HK-2 (cell line): Measurements from ENCODE around the gene MTIF2.
"Not testable (repeated sequence)": the region's sequence is repeated elsewhere in the genome, so short reads cannot be mapped to it uniquely, and the experiment has no call there.

Experiments used
- DNase-seq: peaks from one replicate; pipeline ENCODE4 v3.0.0-alpha.2; 2018; ENCODE audit not compliant: unreplicated experiment

Gene MTIF2

DNA sequence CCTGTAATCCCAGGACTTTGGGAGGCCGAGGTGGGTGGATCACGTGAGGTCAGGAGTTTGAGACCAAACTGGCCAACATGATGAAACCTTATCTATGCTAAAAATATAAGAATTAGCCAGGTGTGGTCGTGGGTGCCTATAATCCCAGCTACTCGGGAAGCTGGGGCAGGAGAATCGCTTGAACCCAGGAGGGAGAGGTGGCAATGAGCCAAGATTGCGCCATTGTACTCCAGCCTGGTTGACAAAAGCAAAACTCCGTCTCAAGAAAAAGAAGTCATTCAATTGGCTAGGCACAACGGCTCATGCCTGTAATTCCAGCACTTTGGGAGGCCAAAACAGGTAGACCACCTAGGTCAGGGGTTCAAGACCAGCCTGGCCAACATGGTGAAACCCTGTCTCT, 27.4 kb downstream of the MTIF2 start:
- DNase-seq: not testable (repeated sequence)

GRCh38 chr2:55239656-55240222, 29.3 kb downstream of the MTIF2 start:
- DNase-seq: no peak

DNA sequence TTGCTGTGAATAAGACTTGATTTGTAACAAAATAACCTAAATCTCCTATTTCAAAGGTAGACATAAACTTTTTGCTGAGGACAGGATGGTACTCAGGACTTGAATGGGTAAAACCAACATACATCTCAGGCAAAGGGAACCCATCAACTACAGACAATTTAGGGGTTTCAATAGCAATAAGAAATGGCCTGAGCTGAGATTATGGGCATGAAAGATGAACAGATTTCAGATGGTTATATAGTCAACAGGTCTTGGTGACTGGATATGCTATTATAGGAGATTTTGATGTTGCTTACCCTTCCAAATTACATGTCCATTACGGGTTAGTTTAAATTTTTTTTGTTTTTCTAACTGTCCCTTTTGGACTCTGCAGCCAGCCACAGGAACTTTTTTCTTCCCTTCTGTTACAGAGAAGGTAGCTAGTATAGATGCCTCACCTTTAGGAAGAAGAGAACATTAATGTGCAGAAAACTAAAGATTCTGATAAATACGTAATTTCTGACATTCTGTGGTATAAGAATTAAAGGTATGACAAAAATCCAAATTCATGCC, 32.0 kb downstream of the MTIF2 start:
- no peak for DNase-seq

DNA sequence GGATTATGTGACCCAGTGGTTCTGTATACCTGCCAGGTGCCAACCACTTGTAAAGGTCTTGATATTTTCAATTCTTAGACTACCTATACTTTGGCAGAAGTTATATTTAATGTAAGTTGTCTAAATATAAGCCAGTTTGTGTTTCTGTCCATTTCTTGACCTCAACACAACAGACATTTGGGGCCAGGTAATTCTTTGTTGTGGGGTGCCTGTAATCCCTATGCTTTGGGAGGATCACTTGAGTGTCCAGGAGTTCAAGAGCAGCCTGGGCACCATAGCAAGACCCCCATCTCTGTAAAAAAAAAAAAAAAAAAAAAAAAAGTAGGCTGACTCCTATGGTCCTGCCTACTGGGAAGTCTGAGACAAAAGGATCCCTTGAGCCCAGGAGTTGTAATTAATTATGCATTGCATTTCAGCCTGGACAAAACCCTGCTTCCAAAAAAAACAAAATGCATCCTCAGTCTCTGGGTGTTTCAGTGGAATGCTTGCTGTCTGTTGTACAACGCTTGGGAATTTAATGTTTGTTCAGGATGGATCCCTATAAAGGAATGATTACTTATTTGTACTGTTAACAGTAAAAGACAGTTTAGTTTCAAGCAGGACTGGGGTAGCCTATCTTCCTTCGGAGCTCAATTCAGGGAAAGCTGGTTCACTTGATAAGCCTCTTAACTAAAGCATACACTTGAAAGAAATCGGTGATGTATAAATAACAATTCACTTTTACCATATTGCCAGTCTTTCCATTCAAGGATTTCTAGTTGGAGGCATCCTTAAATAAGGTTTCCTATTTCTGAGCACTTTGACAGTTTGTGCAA, 33.1 kb downstream of the MTIF2 start:
- no peak for DNase-seq

- no peak for DNase-seq
Measured at GRCh38 chr2:55233658-55233940, 35.4 kb downstream of the MTIF2 start.

DNA sequence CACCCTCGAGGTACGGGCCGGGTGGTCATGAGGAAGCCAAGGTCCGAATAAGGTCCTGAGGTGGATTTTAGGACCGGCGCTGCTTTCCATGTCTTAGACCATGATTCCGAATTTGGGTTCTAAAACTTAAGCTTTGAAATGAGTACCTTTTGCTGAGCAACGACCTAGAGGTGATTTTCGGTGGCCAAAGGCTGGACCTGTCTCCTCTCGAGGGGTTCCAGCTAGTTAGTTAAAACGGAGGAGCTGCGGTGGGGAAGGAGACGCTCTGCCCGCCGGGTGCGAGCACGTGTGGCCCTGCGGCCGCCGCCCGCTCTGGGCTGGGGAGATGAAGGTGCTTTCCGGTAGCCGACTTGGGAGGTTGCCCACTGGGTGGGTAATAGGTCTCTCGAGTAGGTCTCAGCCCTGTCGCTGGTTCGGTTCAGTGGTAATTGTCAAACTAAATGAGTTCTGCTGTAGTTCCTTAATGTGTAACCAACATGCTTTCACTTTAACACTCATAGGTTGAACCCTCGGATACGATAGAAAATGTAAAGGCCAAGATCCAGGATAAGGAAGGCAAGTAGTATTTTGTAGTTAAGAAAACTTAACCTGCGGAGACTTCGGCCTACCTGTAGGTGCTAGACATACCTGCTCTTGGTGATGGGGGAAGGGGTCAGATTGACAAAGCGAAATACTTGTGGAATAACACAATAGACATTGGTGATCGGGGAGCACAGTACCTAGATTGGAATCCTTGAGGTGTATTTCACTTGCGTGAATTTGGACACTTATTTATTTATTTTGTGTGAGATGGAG, 36.0 kb downstream of the MTIF2 start:
- DNase-seq: peak; percentile 35

DNA sequence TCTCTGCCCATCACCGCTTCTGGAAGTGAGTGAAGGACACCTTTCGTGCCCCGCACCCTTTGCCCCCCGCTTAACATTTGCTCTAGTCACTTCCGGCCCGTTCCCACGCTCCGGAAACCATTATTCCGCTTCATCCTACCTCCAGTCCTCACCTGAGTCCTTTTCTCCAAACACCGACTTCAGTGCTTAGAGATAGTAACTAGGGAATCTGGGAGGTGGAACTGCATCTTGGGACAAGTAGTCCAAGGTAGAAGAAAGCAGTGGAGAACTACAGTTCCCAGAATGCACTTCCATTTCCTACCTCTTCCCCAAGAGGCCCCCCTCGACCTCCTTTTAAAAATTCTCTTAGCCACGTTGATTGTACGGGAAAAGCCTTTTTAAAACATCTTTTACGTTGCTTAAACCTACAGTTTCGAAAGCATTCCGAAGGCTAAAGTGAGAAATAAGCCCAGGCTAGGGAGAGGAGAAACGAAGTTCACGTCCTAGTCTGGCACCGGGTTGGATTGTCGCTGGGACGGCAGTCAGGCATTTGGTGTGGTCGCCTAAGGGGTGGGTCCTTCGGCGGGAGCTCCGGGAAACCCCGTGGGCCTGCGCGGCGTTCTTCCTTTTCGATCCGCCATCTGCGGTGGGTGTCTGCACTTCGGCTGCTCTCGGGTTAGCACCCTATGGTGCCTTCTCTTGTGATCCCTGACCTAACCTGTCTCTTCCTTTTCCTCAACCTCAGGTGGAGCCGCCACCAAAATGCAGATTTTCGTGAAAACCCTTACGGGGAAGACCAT, 36.8 kb downstream of the MTIF2 start, which contains the start of the genes CLHC1 and RPS27A:
Gene CLHC1 (minus strand): TSS at position 210 of the 779 bp plus-strand sequence. CDS start 9,882 bp downstream, outside the sequence.
Gene RPS27A (plus strand): TSS at position 605 of the 779 bp plus-strand sequence. CDS start 137 bp downstream, at position 742.
- DNase-seq: peak; percentile 91

- no peak for DNase-seq
Measured at GRCh38 chr2:55231546-55232083, 37.4 kb downstream of the MTIF2 start.

DNA sequence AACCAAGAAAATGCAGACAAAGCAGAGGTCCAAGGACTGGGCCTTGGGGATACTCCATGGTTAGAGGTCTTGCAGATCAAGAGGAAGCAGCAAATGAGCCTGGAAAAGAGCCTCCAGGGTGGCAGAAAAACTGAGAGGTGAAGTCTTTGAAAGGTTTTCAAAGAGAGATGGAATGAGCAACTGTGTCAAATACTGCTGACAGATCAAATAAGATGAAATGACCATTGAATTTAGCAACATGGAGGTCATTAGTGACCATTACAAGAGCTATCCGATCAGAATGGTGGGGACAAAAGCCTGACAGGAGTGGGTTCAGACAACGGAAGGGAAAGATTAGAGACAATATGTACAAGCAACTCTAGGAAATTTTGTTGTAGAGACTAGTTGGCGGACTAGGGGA, 38.5 kb downstream of the MTIF2 start:
- DNase-seq: no peak

DNA sequence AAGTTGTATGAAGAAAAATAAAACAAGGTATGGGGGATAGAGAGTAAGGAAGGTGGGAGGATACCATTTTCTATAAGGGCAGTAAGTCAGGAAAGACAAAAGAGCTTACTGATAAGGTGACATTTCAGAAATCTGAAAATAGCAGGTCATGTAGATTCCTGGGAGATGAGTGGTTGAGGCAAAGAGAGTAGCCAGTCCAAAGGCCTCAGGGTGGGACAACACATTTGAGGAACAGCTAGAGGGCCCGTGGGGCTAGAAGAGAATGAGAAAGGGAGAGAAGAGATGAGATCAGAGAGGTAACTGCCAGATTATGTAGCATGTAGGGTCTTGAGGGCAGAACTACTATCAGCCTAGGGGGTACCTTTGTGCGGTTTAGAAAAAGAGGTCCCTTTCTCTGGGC, 39.8 kb downstream of the MTIF2 start:
- no peak for DNase-seq

DNA sequence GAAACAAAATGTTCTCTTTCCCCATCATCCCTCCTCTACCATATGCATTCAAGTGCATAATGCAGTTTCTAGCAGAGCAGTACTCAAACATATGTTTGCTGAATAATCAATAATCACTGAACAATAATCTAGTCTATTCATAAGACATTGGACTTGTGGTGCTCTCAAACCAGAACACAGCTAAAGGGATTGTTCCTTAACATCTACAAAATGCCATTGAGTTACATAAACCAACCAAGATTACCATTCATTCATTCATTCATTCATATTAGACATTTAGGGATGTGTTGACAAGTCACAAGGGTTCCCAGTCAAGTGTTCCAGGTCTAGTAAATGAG, 40.8 kb downstream of the MTIF2 start:
- DNase-seq: no peak

DNA sequence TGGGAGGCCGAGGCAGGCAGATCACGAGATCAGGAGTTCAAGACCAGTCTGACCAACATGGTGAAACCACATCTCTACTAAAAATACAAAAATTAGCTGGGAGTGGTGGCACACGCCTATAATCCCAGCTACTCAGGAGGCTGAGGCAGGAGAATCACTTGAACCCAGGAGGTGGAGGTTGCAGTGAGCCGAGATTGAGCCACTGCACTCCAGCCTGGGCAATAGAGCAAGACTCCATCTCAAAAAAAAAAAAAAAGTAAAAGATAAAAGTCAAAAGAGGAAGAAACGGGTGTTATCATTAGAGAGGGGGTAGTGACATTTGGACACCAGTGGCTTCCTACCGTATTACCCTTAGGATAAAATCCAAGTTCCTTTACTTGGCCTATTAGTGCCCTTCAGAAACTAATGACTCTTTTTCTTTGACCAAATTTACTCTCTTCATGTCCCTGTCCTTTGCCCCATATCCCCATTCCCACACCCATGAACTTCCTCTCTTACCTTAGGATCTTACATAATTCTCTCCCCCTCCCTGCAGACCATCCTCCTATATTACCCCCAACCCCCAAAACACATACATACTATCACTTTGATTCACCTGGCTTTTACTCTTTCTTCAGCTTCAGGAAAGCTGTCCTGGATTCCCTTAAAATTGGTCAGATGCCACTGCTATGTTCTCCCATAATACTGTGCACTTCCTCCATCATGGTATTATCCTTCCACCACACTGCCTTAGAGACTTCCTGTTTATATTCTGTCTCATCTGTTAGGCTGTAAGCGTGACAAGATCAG, 41.4 kb downstream of the MTIF2 start:
- DNase-seq: not testable (repeated sequence)

DNA sequence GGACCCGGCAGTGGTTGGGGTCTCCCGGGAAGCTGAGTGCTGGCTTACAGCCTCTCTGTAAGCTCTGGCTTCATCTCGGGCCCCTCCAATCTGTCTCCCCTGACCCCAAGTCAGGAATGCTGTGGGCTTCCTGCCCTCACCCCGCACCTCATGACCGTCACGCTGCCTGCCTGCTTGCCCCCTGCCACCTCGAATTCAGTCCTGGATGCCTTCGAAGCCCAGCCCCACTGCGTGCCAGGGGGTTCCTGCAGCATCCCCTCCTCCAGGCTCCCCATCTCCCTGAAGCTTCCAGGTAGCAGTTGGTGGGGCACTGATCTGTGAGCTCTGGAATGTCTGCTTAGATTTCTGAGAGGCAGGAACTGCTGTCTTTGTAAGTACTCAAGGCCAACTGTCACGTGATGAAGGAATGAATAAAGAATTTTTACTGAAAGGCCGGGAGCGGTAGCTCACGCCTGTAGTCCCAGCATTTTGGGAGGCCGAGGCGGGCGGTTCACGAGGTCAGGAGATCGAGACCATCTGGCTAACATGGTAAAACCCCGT, 43.5 kb downstream of the MTIF2 start:
- DNase-seq: no peak

DNA sequence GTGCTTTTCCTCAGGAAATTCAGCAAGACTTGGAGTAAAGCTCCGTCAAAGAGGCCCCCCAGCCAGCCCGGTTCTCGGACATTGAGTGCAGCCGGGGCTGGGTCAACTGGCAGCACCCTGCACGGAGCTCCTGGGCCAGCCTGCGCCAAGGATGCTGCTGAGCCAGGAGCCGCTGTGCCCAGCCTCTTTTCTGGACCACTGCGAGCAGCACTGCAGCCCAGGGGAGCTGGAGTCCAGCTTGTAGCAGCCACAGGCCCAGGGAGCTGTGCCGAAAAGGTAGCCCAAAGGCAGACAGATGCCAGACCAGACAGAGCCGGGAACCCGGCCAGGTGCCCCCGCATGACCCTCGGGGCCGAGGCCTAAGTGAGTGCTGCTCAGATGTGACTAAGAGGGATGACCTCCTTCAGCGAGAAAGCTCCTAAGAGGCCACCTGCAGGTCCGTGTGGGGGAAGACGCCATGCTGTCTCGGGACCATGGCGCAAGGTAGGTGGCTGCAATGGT, 44.2 kb downstream of the MTIF2 start:
- DNase-seq: no peak

GRCh38 chr2:55223958-55224760, 44.9 kb downstream of the MTIF2 start:
- DNase-seq: no peak

GRCh38 chr2:55213822-55214221, 55.2 kb downstream of the MTIF2 start:
- DNase-seq: no peak

DNA sequence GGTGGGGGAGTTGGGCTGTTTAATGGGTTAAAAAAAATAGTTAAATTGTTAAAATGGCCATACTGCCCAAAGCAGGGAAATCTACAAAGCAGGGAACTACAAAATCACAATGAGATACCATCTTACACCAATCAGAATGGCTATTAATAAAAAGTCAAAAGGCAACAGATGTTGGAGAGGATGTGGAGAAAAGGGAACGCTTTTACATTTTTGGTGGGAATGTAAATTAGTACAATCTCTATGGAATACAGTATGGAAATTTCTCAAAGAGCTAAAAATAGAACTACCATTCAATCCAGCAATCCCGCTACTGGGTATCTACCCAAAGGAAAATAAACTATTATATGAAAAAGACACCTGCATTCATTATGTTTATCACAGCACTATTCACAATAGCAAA, 64.1 kb downstream of the MTIF2 start:
- no peak for DNase-seq

GRCh38 chr2:55204536-55204935, 64.5 kb downstream of the MTIF2 start:
- no peak for DNase-seq

DNA sequence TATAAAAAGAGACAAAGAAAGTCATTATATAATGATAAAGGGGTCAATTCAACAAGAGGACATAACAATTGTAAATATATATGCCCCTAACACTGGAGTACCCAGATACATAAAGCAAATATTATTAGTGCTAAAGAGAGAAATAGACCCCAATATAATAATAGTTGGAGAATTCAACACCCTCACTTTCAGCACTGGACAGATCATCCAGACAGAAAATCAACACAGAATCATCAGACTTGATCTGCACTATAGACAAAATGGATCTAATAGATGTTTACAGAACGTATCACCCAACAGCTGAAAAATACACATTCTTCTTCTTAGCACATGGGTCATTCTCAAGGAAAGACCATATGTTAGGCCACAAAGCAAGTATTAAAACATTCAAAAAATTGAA, 68.6 kb downstream of the MTIF2 start:
- no peak for DNase-seq
